ENCODE results near the gene PGLYRP3.
A peak's percentile ranks its signal among the peaks of the same experiment; 100 is the strongest.

The PGLYRP3 gene

GRCh38 chr1:153354515-153355193, 41.9 kb upstream of the PGLYRP3 start:
- in situ Hi-C loops (cut with MboI; ENCODE audit: low sequenced_read_pairs, unreplicated experiment): loop anchor here (5.0 kb wide), 1 partner anchor 128 kb away; no protein-coding TSS in a partner anchor
- no peak for DNase-seq (ENCODE audit: low spot score)
- no peak for TF ChIP-seq CTCF (IDR thresholded peaks at IDR 0.05; ENCODE audit: borderline replicate concordance, control extremely low read depth, extremely low read depth, insufficient read depth, missing control alignments)

GRCh38 chr1:153353226-153353947, 40.6 kb upstream of the PGLYRP3 start:
- TF ChIP-seq CTCF (IDR thresholded peaks at IDR 0.05; ENCODE audit: borderline replicate concordance, control extremely low read depth, extremely low read depth, insufficient read depth, missing control alignments): peak; percentile 40
- in situ Hi-C loops (cut with MboI; ENCODE audit: low sequenced_read_pairs, unreplicated experiment): loop anchor here (5.0 kb wide), 1 partner anchor 129 kb away; no protein-coding TSS in a partner anchor
- peak; percentile 67 for DNase-seq (ENCODE audit: low spot score)

GRCh38 chr1:153352523-153352922, 39.8 kb upstream of the PGLYRP3 start:
- TF ChIP-seq CTCF (IDR thresholded peaks at IDR 0.05; ENCODE audit: borderline replicate concordance, control extremely low read depth, extremely low read depth, insufficient read depth, missing control alignments): peak; percentile 87
- DNase-seq (ENCODE audit: low spot score): peak; percentile 78
- in situ Hi-C loops (cut with MboI; ENCODE audit: low sequenced_read_pairs, unreplicated experiment): loop anchor here (5.0 kb wide), 1 partner anchor 130 kb away; no protein-coding TSS in a partner anchor

GRCh38 chr1:153350321-153350957, 37.7 kb upstream of the PGLYRP3 start:
- TF ChIP-seq CTCF (IDR thresholded peaks at IDR 0.05; ENCODE audit: borderline replicate concordance, control extremely low read depth, extremely low read depth, insufficient read depth, missing control alignments): no peak
- in situ Hi-C loops (cut with MboI; ENCODE audit: low sequenced_read_pairs, unreplicated experiment): loop anchor here (5.0 kb wide), 1 partner anchor 132 kb away; no protein-coding TSS in a partner anchor
- DNase-seq (ENCODE audit: low spot score): peak; percentile 1

- no peak for TF ChIP-seq CTCF (IDR thresholded peaks at IDR 0.05; ENCODE audit: borderline replicate concordance, control extremely low read depth, extremely low read depth, insufficient read depth, missing control alignments)
- in situ Hi-C loops (cut with MboI; ENCODE audit: low sequenced_read_pairs, unreplicated experiment): loop anchor here (5.0 kb wide), 1 partner anchor 133 kb away; no protein-coding TSS in a partner anchor
- DNase-seq (ENCODE audit: low spot score): peak; percentile 11
Measured at GRCh38 chr1:153349363-153350320, 36.9 kb upstream of the PGLYRP3 start.
